HG02610 (cell line): ENCODE data around the gene OTOR.

ENCODE experiments used
- ATAC-seq: cut with Tn5 transposase; IDR thresholded peaks from one replicate; pipeline ENCODE4 v1.9.1; 2021; ENCODE audit warnings: mild to moderate bottlenecking, moderate library complexity; ENCODE audit not compliant: unreplicated experiment

OTOR gene

GRCh38 chr20:16748308-16748900 lies at the start of gene OTOR:
OTOR (plus strand) TSS chr20:16748358; CDS start chr20:16748402, 44 bp downstream.
- no peak for ATAC-seq

- ATAC-seq = no peak
Measured at GRCh38 chr20:16699293-16699692, 48.9 kb upstream of the OTOR start.

- ATAC-seq = no peak
Measured at GRCh38 chr20:16701296-16701695, 46.9 kb upstream of the OTOR start.

GRCh38 chr20:16703570-16703969 lies 44.6 kb upstream of the OTOR start:
- ATAC-seq = no peak

- ATAC-seq = peak; percentile 57
Measured at GRCh38 chr20:16707674-16708073, 40.5 kb upstream of the OTOR start.

GRCh38 chr20:16708602-16709001 lies 39.6 kb upstream of the OTOR start:
- ATAC-seq = no peak

GRCh38 chr20:16709017-16709416 lies 39.1 kb upstream of the OTOR start:
- ATAC-seq = no peak

- ATAC-seq = no peak
Measured at GRCh38 chr20:16710781-16711180, 37.4 kb upstream of the OTOR start.

- ATAC-seq = no peak
Measured at GRCh38 chr20:16711661-16712258, 36.4 kb upstream of the OTOR start.

- ATAC-seq = no peak
Measured at GRCh38 chr20:16712511-16712947, 35.6 kb upstream of the OTOR start.

GRCh38 chr20:16713066-16713465 lies 35.1 kb upstream of the OTOR start:
- no peak for ATAC-seq

GRCh38 chr20:16714242-16714641 lies 33.9 kb upstream of the OTOR start:
- no peak for ATAC-seq

- no peak for ATAC-seq
Measured at GRCh38 chr20:16714751-16715150, 33.4 kb upstream of the OTOR start.

GRCh38 chr20:16719421-16719820 lies 28.7 kb upstream of the OTOR start:
- ATAC-seq = no peak

GRCh38 chr20:16729080-16729479 lies 19.1 kb upstream of the OTOR start:
- no peak for ATAC-seq

GRCh38 chr20:16729565-16730460 lies 18.3 kb upstream of the OTOR start, which contains the start of gene SNRPB2:
SNRPB2 (plus strand) TSS chr20:16730026; CDS start chr20:16731703, 1,677 bp downstream.
- peak; percentile 99 for ATAC-seq

GRCh38 chr20:16732506-16733152 lies 15.5 kb upstream of the OTOR start:
- no peak for ATAC-seq

GRCh38 chr20:16740365-16741072 lies 7.6 kb upstream of the OTOR start:
- no peak for ATAC-seq

- ATAC-seq = no peak
Measured at GRCh38 chr20:16744178-16744807, 3.9 kb upstream of the OTOR start.

GRCh38 chr20:16745204-16745603 lies 3.0 kb upstream of the OTOR start:
- ATAC-seq = no peak
